Limb (tissue), 2 donors: ENCODE results near the gene HOXA1.

Experiments used
- DNase-seq, 2 donors: peaks; one replicate each; pipeline ENCODE4 v3.0.0-alpha.2; 2016; ENCODE audit errors: extremely low spot score in 2 of 2

HOXA1 gene

DNA sequence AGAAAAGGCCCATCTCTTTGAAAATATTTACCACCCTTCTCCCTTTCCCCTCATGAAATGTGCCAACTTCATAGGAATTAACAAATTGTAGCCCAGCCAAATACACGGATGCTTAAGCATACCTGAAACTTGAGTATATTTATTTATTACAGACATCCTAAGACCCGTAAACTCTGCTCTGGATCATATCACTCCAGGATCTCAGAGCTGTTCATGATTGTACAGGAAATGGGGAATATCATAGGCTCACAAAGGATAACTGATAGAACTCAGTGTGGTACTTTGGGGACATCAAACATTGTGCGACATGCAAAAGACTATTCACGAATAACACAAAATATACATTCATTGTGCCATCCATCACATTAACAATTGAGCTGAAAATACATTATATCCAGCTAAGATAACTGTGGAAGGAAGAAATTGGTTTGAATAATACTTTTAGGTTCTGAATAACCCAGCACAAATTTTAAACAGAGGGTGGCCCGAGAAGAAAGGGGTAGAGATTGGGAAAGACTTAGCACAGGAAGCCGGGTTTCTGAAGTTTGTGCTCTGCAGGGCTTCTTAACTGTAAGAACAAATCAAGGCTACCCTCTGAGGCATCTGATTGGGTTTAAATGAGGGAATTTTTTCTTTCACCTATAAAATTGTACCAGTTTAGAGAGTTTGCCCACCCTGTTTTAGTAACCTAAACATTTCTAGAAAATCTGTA, 2.5 kb downstream of the HOXA1 start:
- DNase-seq: no peak

GRCh38 chr7:27092819-27093110, 3.0 kb downstream of the HOXA1 start:
- DNase-seq: no peak

DNA sequence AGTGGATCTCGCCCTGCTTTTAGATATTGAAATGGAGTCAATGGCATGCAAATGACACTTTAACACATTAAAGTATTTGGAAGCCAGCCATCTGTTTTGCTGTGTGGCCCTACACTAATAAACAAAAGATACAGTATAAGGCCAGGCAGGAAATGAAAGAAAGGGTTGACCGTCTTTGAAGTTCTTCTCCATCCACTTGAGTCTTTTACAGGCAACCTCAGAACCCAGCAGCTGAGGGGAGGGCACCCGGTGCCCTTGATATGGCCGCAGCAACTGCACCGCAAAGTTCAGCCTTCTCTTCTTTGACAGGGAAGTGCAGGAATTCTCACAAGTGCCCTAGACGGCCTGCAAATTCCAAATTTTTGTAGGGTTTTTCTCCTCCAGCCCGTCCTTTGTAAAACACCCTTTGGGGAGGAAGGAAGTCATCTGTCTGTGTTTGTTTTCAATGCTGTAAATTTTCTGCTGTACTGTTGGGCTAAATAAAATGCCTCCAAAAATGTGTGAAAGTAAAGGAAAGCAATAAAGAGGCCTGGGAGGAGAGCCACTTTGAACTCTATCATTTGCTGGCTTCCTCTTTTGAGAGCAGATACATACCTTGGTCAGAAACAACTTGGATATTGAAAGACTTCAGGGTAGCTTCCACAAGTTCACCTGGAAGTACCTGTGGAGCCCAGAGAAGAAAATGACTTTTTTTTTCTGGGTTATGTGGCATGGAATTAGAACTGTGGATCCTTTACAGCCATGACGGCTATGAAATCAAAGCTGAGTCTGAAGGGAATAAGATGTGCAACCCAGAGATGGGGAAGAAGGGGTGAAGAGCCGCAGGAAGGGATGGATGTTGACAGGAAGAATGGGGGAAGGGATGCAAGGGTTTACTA, 3.6 kb downstream of the HOXA1 start:
- no peak for DNase-seq

DNA sequence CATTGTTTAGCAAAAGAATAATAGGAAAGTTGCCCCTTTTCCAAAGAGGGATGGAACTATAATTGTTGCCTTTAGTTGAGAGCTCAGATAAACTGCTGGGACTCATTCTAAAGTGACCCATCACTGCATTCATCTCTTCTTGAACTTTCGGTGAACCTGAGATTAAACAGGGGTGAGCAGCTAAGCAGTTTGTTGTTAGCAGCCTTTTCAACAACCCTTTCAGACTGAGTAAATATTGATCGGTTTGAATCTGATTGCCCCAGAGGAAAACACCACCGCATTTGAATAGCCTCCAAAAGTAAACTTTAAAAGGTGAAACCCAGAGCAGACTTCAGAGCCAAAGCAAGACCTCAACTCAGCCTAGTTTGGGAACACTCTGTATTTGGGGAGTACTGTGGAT, 4.7 kb downstream of the HOXA1 start:
- no peak for DNase-seq

GRCh38 chr7:27088002-27088922, 7.5 kb downstream of the HOXA1 start:
- DNase-seq: peak in 1 of 2 donors; percentile 57

DNA sequence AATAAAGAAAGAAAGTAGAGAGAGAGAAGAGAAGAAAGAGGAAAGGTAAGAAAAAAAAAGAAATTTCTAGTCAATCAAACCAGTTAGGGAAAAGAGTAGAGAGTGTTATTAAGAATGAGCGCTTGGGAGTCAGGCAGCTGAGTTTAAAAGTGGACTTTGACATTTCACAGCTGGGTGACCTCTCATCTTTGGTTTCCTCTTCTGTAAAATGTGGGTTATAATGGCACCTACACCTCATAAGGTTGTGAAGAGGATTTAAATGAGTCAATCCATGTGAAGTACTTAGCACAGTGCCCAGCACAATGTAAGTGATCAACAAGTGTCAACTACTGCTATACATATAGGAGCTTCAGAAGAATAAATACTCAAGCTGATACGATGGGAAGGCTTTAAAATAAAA, 12.2 kb downstream of the HOXA1 start:
- DNase-seq: no peak

- no peak for DNase-seq
Observed at GRCh38 chr7:27082171-27082570, 13.6 kb downstream of the HOXA1 start.

DNA sequence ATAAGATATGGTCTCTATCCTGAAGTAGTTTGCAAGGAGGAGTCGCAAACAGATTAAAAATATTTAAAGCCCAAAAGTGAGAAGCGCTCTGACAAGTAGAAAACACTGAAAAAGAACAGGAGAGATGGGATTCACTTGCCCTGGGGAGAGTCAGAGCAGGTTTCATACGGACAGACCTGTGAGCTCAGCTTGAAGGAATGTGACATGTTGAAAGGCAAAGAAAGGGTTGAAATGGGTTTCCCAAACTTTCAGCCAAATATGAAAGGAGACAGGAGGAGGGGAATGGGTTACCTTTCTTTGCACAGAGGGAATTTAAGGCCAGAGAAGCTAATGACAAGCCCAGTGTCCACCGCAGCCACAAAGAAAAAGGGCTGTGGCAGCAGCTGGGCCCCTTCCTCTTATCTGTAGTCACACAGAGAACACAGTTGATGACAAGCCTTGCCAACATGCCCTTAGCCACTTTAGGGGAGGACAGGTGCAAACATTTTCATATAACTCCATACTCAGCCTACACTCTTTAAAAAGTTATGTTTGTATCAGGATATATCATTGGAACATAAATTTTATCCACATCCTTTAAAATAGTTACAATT, 14.9 kb downstream of the HOXA1 start:
- DNase-seq: no peak

DNA sequence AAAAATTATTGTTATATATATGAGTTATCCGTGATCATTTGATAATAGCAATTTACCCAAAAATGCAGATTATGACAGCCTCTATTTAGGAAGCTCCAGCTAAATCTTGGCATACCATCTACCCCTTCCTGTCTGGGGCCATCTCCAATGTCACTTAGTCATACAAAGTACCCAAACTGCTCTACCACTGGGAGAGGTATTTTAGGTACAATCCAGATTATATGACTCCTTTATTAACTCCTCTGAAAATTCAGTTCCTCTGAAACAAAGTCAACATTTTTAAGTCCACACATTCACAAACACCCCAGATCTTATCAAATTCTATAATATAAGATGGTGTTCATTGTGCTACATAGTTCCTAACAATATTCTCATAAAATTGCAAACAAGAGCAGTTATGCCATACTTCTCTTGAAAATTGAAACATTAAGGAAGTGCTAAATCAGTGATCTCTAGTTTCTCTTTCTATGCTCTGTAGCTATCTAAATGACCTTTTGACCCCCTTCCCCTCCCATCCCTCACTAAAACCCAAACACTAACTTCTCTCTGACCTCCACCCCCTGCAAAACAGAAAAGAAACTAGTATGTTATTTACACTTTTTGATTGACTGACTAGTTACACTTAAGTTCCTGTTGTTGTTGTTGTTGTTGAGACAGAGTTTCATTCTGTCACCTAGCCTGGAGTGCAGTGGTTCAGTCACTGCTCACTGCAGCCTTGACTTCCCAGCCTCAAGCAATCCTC, 16.4 kb downstream of the HOXA1 start:
- DNase-seq: no peak

DNA sequence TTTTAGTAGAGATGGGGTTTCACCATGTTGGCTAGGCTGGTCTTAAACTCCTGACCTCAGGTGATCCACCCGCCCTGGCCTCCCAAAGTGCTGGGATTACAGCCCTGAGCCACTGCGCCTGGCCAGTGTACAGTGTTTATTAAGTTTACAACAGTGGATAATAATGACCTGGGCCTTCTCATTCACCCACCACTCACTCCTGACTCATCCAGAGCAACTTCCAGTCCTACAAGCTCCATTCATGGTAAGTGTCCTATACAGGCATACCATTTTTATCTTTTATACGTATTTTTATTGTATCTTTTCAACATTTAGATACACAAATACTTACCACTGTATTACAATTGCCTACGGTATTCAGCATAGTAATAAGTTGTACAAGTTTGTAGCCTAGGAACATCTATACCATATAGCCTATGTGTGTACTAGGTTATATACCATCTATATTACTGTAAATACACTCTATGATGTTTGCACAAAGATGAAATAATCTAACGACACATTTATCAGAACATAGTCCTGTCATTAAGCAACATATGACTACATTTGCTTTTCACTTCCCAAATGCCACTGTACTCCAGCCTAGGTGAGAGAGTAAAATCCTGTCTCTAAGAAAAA, 17.1 kb downstream of the HOXA1 start:
- no peak for DNase-seq

DNA sequence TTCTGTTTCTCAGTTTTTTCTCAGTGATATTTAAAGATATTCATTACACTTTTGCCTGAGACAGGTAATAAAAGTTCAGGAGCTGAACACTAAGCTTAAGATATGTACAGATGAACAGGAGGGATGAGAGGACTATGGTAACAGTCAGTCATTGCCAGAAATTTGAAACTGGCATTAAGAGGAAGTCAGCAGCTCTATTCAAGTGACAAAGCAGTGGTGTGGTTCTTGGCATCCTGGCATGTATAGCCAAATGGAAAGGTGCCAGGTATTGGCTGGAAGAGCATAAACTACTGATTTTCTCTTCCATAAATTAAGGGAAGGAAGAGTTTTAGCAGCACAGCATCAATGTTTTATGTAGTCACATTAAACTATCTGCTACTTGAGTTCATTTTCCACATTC, 22.7 kb downstream of the HOXA1 start:
- no peak for DNase-seq

DNA sequence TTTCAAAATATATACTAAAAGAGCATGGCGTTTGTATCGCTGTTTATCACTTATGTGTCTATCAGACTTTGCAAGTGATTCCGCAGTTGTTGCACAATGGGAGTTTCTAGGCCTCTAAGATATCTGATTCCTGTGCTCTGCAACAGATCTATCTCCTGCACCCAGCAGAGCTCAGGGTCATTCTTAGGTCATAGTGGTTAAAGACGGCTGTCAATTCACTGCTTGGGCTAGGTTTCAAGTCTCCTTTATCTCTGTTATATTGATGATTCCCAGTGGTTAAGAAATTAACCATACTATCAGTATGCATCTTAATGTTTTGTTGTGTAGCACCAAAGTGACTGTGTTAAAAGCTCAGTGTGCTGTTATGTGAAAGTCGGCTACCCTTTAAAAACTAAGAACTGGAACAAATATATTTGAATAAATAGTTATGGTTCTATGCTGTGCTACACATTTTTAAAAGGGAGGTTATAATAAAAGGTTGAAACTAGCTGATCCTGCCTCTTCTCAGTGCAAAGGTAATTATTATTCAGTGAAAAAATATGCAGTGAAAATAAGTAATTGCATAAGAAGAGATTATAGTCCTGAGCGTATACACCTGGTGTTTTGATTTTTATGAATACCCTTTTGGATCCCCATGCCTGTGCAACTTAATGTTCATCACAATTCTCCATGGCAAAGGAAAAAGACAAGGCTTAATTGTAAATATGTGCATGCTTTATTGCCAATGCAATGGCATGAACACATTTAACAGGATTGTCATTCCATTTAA, 24.0 kb downstream of the HOXA1 start:
- DNase-seq: no peak

DNA sequence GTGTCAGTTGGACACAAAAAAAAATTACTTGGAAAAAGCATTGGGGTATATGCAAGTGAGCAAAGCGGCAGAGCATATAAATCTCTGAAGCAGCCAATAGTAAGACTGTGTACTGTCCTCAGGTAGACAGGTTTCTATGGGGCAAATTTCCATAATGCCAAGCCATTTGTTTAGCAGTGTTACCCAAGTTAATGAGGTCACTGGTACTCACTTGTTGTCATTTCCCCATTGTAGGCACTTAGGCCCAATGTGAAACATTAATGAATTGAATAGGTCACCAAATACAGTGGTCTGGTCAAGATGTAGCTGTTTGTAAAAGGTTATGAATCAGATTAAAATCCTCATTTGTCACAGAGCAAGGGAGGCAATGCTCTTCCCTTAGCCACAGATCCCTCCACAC, 27.5 kb downstream of the HOXA1 start:
- no peak for DNase-seq

DNA sequence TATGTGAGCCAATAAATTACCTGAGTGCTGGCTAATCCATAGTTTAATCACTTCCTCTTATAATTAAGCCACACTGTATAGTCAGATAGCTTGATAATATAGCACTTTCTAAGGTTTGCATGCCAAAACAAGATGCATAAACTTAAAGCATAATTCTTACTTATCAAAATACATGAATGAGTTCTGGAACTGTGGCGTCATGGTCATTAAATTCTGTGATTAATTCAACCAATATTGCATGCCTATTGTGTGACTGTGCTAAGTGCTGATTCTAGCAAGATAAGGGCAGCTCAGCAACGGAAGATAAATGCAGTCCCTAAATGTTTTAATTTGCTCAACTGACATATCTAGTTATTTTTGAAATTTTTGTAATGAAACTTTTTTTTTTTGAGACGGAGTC, 29.7 kb downstream of the HOXA1 start:
- no peak for DNase-seq

DNA sequence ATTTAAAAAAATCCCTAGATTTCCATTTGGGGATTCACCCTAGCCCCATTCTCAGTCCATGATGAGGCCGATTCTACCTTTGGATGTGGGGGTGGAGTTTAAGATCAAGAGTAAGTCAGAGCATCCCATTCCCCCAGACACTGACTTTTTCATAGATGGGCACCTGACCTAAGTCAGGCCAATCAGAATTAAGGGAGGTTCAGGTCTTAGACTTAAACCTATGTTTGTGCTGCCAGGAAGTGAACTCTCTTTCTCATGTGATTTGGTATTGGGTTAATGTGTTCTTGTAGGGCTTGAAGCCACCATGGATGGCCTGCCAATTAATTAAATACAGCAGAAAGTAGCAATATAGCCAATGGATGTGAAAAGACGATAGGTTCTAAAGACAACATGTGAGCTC, 30.1 kb downstream of the HOXA1 start:
- no peak for DNase-seq

- no peak for DNase-seq
Observed at GRCh38 chr7:27064661-27065060, 31.1 kb downstream of the HOXA1 start.

GRCh38 chr7:27064159-27064558, 31.6 kb downstream of the HOXA1 start:
- peak in 1 of 2 donors; percentile 23 for DNase-seq

DNA sequence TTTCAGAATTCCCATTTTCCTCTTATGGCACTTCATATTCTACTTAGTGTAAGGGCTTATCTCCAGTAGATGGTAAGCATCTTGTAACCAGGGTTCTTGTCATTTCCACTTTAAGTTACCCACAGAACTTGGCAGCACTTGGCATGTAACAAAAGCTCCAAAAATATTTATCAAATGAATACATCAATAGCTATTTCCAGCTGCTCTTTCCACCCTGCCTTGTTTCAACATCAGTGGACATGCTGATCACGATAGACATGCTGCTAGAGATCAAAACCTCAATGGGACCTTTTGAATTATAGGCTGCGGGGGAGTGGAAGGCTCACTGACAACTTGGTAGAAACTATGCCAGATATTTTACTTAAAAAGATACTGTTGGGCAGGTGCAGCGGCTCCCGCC, 32.9 kb downstream of the HOXA1 start:
- DNase-seq: no peak

GRCh38 chr7:27053153-27053552, 42.6 kb downstream of the HOXA1 start:
- DNase-seq: no peak

- DNase-seq: no peak
Observed at GRCh38 chr7:27051451-27051850, 44.3 kb downstream of the HOXA1 start.
